Keratinocyte (primary cell): ENCODE data around the gene STPG4. TPM values are rescaled to one million over a fixed set of nuclear protein-coding genes. Genes with fewer than 3 reads are reported as not detected.

Experiments
- DNase-seq: peaks from one replicate; pipeline ENCODE4 v3.0.0-alpha.2; 2011; ENCODE audit warnings: low read depth, missing footprints, low spot score
- FAIRE-seq: peaks from 2 replicates; lab custom pipeline; 2011; peaks lifted over from hg19 to GRCh38; lab: Jason Lieb, UNC
- H2AFZ ChIP-seq: 2 replicates; pipeline ENCODE4 v1.6.0; 2012; ENCODE audit warnings: low read length, control low read depth, inconsistent platforms; ENCODE audit not compliant: control insufficient read depth
- H3K27ac ChIP-seq: 2 replicates; pipeline ENCODE4 v1.5.1; 2011; ENCODE audit warnings: low read length; ENCODE audit not compliant: control insufficient read depth, insufficient read depth
- H3K27me3 ChIP-seq: 3 replicates; pipeline ENCODE4 v1.6.0; 2011; ENCODE audit warnings: low read length; ENCODE audit not compliant: control insufficient read depth, insufficient read depth; ENCODE audit errors: extremely low read depth
- H3K36me3 ChIP-seq, 2 experiments: 2 replicates in 1 of 2; 3 replicates in 1 of 2; pipeline ENCODE4 v1.5.1; 2011; ENCODE audit warnings: low read length in 2 of 2, mild to moderate bottlenecking in 1 of 2; ENCODE audit not compliant: control insufficient read depth in 2 of 2, insufficient read depth in 2 of 2; ENCODE audit errors: extremely low read depth in 1 of 2
- H3K4me1 ChIP-seq: 3 replicates; pipeline ENCODE4 v1.5.1; 2011; ENCODE audit warnings: low read length; ENCODE audit not compliant: control insufficient read depth, insufficient read depth; ENCODE audit errors: extremely low read depth
- H3K4me2 ChIP-seq: 3 replicates; pipeline ENCODE4 v1.6.0; 2011; ENCODE audit warnings: low read depth, low read length; ENCODE audit not compliant: control insufficient read depth, insufficient read depth; ENCODE audit errors: extremely low read depth
- H3K4me3 ChIP-seq, 3 experiments: fragments of 200-600 bp in 1 of 3; sonication (generic) in 1 of 3; 2 replicates in 2 of 3; 3 replicates in 1 of 3; pipeline ENCODE4 v1.5.1; 2011 to 2016; ENCODE audit warnings: low read length in 3 of 3, mild to moderate bottlenecking in 3 of 3, control low read depth in 2 of 3, inconsistent platforms in 1 of 3, low read depth in 1 of 3, mixed read lengths in 1 of 3, mixed run types in 1 of 3, moderate library complexity in 1 of 3; ENCODE audit not compliant: control insufficient read depth in 2 of 3, insufficient read depth in 2 of 3; ENCODE audit errors: extremely low read depth in 1 of 3
- H3K79me2 ChIP-seq: 2 replicates; pipeline ENCODE4 v1.6.0; 2012; ENCODE audit warnings: low read length; ENCODE audit not compliant: control insufficient read depth, insufficient read depth
- H3K9ac ChIP-seq: 3 replicates; pipeline ENCODE4 v1.6.0; 2011; ENCODE audit warnings: low read length; ENCODE audit not compliant: control insufficient read depth, insufficient read depth; ENCODE audit errors: extremely low read depth
- H3K9me1 ChIP-seq: 3 replicates; pipeline ENCODE4 v1.6.0; 2011; ENCODE audit warnings: low read length; ENCODE audit not compliant: control insufficient read depth, insufficient read depth; ENCODE audit errors: extremely low read depth
- H3K9me3 ChIP-seq: 2 replicates; pipeline ENCODE4 v1.5.1; 2012; ENCODE audit warnings: low read depth, low read length; ENCODE audit not compliant: control insufficient read depth
- H4K20me1 ChIP-seq: 3 replicates; pipeline ENCODE4 v1.6.0; 2011; ENCODE audit warnings: low read length; ENCODE audit not compliant: control insufficient read depth, insufficient read depth; ENCODE audit errors: extremely low read depth
- CTCF ChIP-seq, 3 experiments: IDR thresholded peaks in 1 of 3; conservative IDR thresholded peaks in 1 of 3; optimal IDR thresholded peaks in 1 of 3; 2 replicates in 2 of 3; 3 replicates in 1 of 3; pipeline versions ENCODE3 to v1.5.1; 2011; ENCODE audit warnings: low read length in 3 of 3, mild to moderate bottlenecking in 3 of 3, moderate library complexity in 2 of 3, control low read depth in 1 of 3, inconsistent platforms in 1 of 3; ENCODE audit not compliant: insufficient read depth in 2 of 3; ENCODE audit errors: extremely low read depth in 1 of 3
- EZH2 ChIP-seq: IDR thresholded peaks from one replicate; pipeline ENCODE4 v1.6.1; 2012; ENCODE audit warnings: inconsistent platforms, mild to moderate bottlenecking, low read length, moderate library complexity
- dilution Hi-C: fragments of 300-500 bp; cut with MboI; formaldehyde crosslinking; loops from one replicate; pipeline ENCODE4 v1.7.0; 2020; ENCODE audit warnings: low sequenced_read_pairs; ENCODE audit not compliant: extremely low pct_ligation_motif_present
- polyA plus RNA-seq, 5 experiments: library from polyadenylated mRNA; depleted of rRNA in 3 of 5; stranded (reverse) in 3 of 5; stranded (forward) in 1 of 5; unstranded in 1 of 5; fragments of >200 nt; gene quantifications; 1 replicate in 1 of 5; 2 replicates in 3 of 5; 3 replicates in 1 of 5; pipeline versions ENCODE4 v1.2.1 to v1.2.3, GENCODE V29; 2011 to 2012; ENCODE audit warnings: missing spikeins in 2 of 5, low read depth in 1 of 5, low replicate concordance in 1 of 5

Gene STPG4
- polyA plus RNA-seq, 1 donor (not counting 4 experiments of a cell fraction or from before 2014, with no cell fraction given), result 0.26 TPM

GRCh38 chr2:47177043-47177565 is 22.0 kb upstream of the STPG4 start:
- H3K9ac ChIP-seq, result peak overlapping the region; percentile 100
- no peaks in the 10 kb centered on the region for H3K9me3 ChIP-seq
- H3K9me1 ChIP-seq, result no peaks in the 10 kb centered on the region
- TF ChIP-seq CTCF (optimal IDR thresholded peaks at IDR 0.05 in 1 of 3, IDR thresholded peaks at IDR 0.05 in 1 of 3, conservative IDR thresholded peaks at IDR 0.05 in 1 of 3; ENCODE audit: extremely low read depth in 1 of 3, insufficient read depth in 2 of 3, low read length in 3 of 3) (no peak), EZH2 (no peak)
- H3K4me2 ChIP-seq, result peak overlapping the region; percentile 98
- peaks cover 26% of the 10 kb centered on the region for H3K4me1 ChIP-seq
- H4K20me1 ChIP-seq, result peaks cover 18% of the 10 kb centered on the region
- H3K36me3 ChIP-seq, result no peaks in the 10 kb centered on the region
- H3K4me3 ChIP-seq, result peak overlapping the region; percentile 97
- H3K27ac ChIP-seq, result peak overlapping the region; percentile 97
- dilution Hi-C loops, result no loop called here
- no peaks in the 10 kb centered on the region for H3K27me3 ChIP-seq
- H3K79me2 ChIP-seq, result peaks cover 41% of the 10 kb centered on the region
- peak overlapping the region; percentile 91 for H2AFZ ChIP-seq
- no peak for FAIRE-seq
- no peak for DNase-seq

- Histone ChIP-seq H3K9me3 (no peaks in the 10 kb centered on the region), H3K4me3 (peak overlapping the region; percentile 95 to 97 (median 97)), H2AFZ (no peak overlapping the region), H3K9ac (peak overlapping the region; percentile 100), H4K20me1 (peaks cover 28% of the 10 kb centered on the region), H3K27ac (peak overlapping the region; percentile 93), H3K4me2 (peak overlapping the region; percentile 87), H3K9me1 (no peaks in the 10 kb centered on the region), H3K79me2 (peaks cover 64% of the 10 kb centered on the region), H3K27me3 (no peaks in the 10 kb centered on the region), H3K4me1 (peaks cover 28% of the 10 kb centered on the region), H3K36me3 (peaks cover 4 to 14% of the 10 kb centered on the region in 2 experiments)
- dilution Hi-C loops, result no loop called here
- TF ChIP-seq CTCF (optimal IDR thresholded peaks at IDR 0.05 in 1 of 3, IDR thresholded peaks at IDR 0.05 in 1 of 3, conservative IDR thresholded peaks at IDR 0.05 in 1 of 3; ENCODE audit: extremely low read depth in 1 of 3, insufficient read depth in 2 of 3, low read length in 3 of 3), result no peak
- TF ChIP-seq EZH2, result no peak
- FAIRE-seq, result peak; percentile 34
- DNase-seq, result no peak
These were observed 19.7 kb upstream of the STPG4 start for GRCh38 chr2:47174733-47175361.
